ENCODE measurements around the gene SAMD4A.

DNA sequence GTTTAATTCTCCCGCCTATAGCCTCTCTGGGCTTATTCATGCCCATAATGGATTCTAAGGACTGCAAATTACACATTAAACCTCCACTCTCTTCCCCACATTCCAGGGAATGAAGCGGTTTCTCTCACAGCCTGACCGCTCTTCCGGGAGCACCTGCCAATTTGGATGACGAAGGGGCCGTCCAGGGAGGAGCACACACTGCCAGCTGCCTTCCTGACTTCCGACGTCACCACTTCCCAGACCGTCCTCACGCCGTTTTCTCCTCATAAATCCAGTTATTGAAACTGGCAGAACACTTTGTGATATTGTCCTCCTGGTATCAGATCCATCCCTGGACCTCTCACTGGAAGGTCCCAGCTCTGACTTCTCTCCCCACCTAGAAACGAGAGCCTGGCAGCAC lies 248.1 kb downstream of the SAMD4A start:
- TF ChIP-seq EZH2 (IDR thresholded peaks at IDR 0.05; ENCODE audit: insufficient read depth, poor library complexity, severe bottlenecking) (no peak), EZH2phosphoT487 (IDR thresholded peaks at IDR 0.05; ENCODE audit: insufficient read depth, low read depth) (no peak)
